ENCODE results near the gene CKS1B.

Gene CKS1B

DNA sequence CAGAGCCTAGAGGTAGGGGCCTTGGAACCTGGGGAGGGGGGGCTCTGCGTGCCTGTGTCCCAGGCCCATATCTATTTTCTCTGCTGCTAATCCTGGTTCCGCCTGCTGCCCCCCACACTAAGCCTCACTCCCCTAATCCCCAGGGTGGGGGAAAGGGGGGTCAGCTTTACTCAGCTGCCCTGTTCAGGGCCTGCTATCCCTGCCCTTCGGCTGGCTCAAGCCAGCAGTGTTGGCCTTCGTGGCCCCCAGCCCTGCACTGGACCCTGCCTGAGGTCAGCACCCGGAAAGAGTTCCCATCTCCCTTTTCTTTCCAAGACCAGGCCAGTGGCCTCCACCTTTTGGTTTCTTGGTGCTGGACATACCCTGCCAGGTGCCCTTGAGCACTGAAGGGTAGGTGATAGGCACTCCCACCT is 36.5 kb downstream of the CKS1B start:
- Histone ChIP-seq H3K27me3 (ENCODE audit: insufficient read depth, low read length) (no peaks in the 10 kb centered on the region), H3K4me3 (ENCODE audit: low read depth, low read length, poor library complexity, severe bottlenecking) (no peak overlapping the region), H3K36me3 (ENCODE audit: insufficient read depth, low read length) (no peaks in the 10 kb centered on the region), H2AFZ (ENCODE audit: low read length) (no peak overlapping the region), H3K9ac (ENCODE audit: low read length) (no peak overlapping the region), H3K27ac (ENCODE audit: low read depth, low read length, poor library complexity, severe bottlenecking) (no peak overlapping the region), H3K9me3 (ENCODE audit: low read length) (no peaks in the 10 kb centered on the region), H3K4me2 (ENCODE audit: low read length) (no peak overlapping the region), H3F3A (ENCODE audit: insufficient read depth, low read length) (peaks cover 4% of the 10 kb centered on the region; the same call in 1 of the 2 replicates), H3K79me2 (ENCODE audit: insufficient read depth, low read length) (no peaks in the 10 kb centered on the region), H4K20me1 (ENCODE audit: insufficient read depth, low read length) (no peaks in the 10 kb centered on the region), H3K9me2 (ENCODE audit: low read depth, low read length) (no peaks in the 10 kb centered on the region), H3K4me1 (ENCODE audit: insufficient read depth, low read length, severe bottlenecking) (peaks cover 6% of the 10 kb centered on the region)
- TF ChIP-seq EZH2 (IDR thresholded peaks at IDR 0.05; ENCODE audit: borderline replicate concordance, low read length) = no peak
- TF ChIP-seq, protein P1, sequence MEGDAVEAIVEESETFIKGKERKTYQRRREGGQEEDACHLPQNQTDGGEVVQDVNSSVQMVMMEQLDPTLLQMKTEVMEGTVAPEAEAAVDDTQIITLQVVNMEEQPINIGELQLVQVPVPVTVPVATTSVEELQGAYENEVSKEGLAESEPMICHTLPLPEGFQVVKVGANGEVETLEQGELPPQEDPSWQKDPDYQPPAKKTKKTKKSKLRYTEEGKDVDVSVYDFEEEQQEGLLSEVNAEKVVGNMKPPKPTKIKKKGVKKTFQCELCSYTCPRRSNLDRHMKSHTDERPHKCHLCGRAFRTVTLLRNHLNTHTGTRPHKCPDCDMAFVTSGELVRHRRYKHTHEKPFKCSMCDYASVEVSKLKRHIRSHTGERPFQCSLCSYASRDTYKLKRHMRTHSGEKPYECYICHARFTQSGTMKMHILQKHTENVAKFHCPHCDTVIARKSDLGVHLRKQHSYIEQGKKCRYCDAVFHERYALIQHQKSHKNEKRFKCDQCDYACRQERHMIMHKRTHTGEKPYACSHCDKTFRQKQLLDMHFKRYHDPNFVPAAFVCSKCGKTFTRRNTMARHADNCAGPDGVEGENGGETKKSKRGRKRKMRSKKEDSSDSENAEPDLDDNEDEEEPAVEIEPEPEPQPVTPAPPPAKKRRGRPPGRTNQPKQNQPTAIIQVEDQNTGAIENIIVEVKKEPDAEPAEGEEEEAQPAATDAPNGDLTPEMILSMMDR (IDR thresholded peaks at IDR 0.05; ENCODE audit: low read length) = no peak

DNA sequence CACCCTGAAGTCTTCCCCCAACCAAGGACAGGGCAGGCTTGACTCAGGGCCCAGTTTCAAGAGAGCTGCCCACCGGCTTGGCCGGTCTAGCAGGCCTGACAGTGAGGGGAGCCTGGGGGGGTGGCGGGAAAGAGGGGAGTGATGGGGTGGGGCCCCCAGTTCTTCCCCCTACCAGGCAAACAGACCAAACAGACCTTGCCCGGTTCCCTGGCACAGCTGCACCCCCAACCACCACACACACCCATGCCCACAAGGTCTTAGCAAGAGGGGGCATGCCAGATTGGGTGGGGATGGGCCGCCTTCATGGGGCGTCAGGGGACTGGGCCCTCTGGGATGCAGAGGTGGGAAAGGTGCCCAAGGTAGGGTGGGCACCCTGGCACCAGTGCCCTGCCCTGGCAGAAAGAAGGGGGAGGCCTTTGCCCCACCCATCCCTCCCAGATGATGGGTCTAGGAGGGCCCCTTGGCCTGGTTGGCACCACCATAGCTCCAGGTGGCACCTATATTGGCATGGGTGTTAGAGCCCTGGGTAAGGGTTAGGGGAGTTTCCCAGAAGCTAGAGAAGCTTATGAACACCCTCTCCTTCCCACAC is 37.0 kb downstream of the CKS1B start:
- no peak overlapping the region for H3K4me3 ChIP-seq (ENCODE audit: low read depth, low read length, poor library complexity, severe bottlenecking)
- peaks cover 4% of the 10 kb centered on the region for H3K4me1 ChIP-seq (ENCODE audit: insufficient read depth, low read length, severe bottlenecking)
- H3K4me2 ChIP-seq (ENCODE audit: low read length) = no peak overlapping the region
- H3K36me3 ChIP-seq (ENCODE audit: insufficient read depth, low read length) = peaks cover 1% of the 10 kb centered on the region
- H3K9ac ChIP-seq (ENCODE audit: low read length) = no peak overlapping the region
- no peak overlapping the region for H2AFZ ChIP-seq (ENCODE audit: low read length)
- H3K27ac ChIP-seq (ENCODE audit: low read depth, low read length, poor library complexity, severe bottlenecking) = no peak overlapping the region
- no peaks in the 10 kb centered on the region for H3K9me3 ChIP-seq (ENCODE audit: low read length)
- TF ChIP-seq, protein P1 (IDR thresholded peaks at IDR 0.05; ENCODE audit: low read length) = no peak
- TF ChIP-seq EZH2 (IDR thresholded peaks at IDR 0.05; ENCODE audit: borderline replicate concordance, low read length) = no peak
- H3K79me2 ChIP-seq (ENCODE audit: insufficient read depth, low read length) = no peaks in the 10 kb centered on the region
- no peaks in the 10 kb centered on the region for H3K27me3 ChIP-seq (ENCODE audit: insufficient read depth, low read length)
- no peaks in the 10 kb centered on the region for H3K9me2 ChIP-seq (ENCODE audit: low read depth, low read length)
- no peaks in the 10 kb centered on the region for H4K20me1 ChIP-seq (ENCODE audit: insufficient read depth, low read length)
- H3F3A ChIP-seq (ENCODE audit: insufficient read depth, low read length) = no peaks in the 10 kb centered on the region

DNA sequence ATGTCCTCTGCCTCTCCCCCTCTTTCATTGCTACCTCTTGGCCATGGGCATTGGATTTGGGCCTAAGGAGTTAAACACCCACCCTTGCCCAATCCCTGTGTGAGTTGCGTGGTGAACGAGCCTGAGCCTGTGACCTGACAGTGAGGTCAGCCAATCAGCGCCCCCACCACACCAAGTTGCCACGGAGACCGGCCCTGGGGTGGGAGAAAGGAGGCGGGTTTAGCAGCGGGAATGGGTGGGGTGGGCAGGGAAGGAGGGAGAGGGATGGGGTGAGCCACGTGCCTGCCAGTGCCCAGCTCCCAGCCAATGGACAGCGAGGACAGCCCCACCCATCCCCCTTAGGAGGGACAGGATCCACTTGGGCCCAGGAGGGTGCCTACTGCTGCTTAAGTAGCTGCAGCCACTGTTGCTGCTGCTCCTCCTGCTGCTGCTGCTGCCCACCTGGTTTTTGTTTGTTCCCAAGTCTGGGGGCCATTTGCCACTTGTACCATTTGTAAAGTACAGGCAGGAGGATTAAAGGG is 37.6 kb downstream of the CKS1B start:
- Histone ChIP-seq H3F3A (ENCODE audit: insufficient read depth, low read length) (no peaks in the 10 kb centered on the region), H3K9me2 (ENCODE audit: low read depth, low read length) (no peaks in the 10 kb centered on the region), H3K4me2 (ENCODE audit: low read length) (no peak overlapping the region), H3K79me2 (ENCODE audit: insufficient read depth, low read length) (no peaks in the 10 kb centered on the region), H3K4me3 (ENCODE audit: low read depth, low read length, poor library complexity, severe bottlenecking) (no peak overlapping the region), H3K27ac (ENCODE audit: low read depth, low read length, poor library complexity, severe bottlenecking) (no peak overlapping the region), H3K9ac (ENCODE audit: low read length) (no peak overlapping the region), H3K27me3 (ENCODE audit: insufficient read depth, low read length) (no peaks in the 10 kb centered on the region), H3K4me1 (ENCODE audit: insufficient read depth, low read length, severe bottlenecking) (peaks cover 9% of the 10 kb centered on the region), H3K36me3 (ENCODE audit: insufficient read depth, low read length) (peaks cover 4% of the 10 kb centered on the region), H4K20me1 (ENCODE audit: insufficient read depth, low read length) (no peaks in the 10 kb centered on the region), H3K9me3 (ENCODE audit: low read length) (no peaks in the 10 kb centered on the region), H2AFZ (ENCODE audit: low read length) (no peak overlapping the region)
- TF ChIP-seq, protein P1 (IDR thresholded peaks at IDR 0.05; ENCODE audit: low read length) = no peak
- no peak for TF ChIP-seq EZH2 (IDR thresholded peaks at IDR 0.05; ENCODE audit: borderline replicate concordance, low read length)
